ENCODE data around the gene CAVIN3. TPM values are rescaled to one million over a fixed set of nuclear protein-coding genes. Genes with fewer than 3 reads are reported as not detected.

CAVIN3 gene
- total and polyA plus RNA-seq, 9 donors: 28.3 to 43.5 (median 36.6) TPM

DNA sequence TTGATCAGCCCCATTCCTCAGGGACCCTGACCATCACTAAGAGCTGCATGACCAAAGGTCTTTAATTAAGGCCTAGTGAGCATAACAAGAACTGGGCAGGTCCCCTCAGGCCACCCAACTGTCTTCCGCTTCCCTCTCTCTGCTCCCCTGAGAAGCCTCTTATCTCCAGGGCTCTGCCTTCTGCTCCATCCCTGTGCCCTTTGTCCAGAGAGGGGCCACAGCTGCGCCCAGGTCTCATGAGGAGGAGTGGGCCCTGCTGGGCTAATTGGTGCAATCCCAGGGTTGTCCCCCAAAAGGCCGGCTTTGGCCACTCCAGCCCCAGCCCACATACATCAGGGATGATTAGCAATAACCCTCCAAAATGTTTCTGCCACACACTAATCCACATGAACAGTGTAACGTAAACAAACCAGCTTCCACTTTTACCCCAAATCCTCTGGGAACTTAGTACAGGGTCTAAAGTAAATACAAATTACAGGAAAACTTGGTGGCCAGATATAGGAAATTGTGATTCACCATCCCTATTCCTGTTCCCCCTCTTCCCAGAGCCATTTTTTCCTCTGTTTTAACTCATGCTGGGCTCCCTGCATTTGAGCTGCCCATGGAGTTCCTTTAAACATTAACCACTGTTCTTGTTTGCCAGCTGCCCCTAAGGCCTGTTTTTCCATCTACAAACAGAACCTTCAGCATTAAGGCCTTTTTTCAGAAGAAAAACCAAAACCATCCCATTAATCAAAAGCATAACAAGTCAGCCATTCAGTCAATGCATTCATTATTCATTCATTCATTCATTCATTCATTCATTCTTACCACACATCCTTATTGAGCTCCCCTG is 34.6 kb upstream of the CAVIN3 start:
- 17% methylated on average over 1 of the region's 4 CpGs for WGBS (ENCODE audit: insufficient coverage)
- H3K4me1 ChIP-seq (ENCODE audit: control insufficient read depth, insufficient read depth, low read length): no peaks in the 10 kb centered on the region
- H3K36me3 ChIP-seq (ENCODE audit: control insufficient read depth, insufficient read depth, low read length): no peaks in the 10 kb centered on the region
- no peaks in the 10 kb centered on the region for H3K9me3 ChIP-seq (replicated peaks; ENCODE audit: control insufficient read depth, low read depth, low read length)
- H3K27ac ChIP-seq (ENCODE audit: low read length): no peak overlapping the region
- H3K27me3 ChIP-seq (ENCODE audit: control insufficient read depth, insufficient read depth, low read length): no peaks in the 10 kb centered on the region
- H3K4me3 ChIP-seq (ENCODE audit: low read length): no peak overlapping the region
- no peak for DNase-seq

GRCh38 chr11:6353367-6353987 is 33.2 kb upstream of the CAVIN3 start:
- peak; percentile 61 for DNase-seq
- H3K27me3 ChIP-seq (ENCODE audit: control insufficient read depth, insufficient read depth, low read length): no peaks in the 10 kb centered on the region
- H3K36me3 ChIP-seq (ENCODE audit: control insufficient read depth, insufficient read depth, low read length): no peaks in the 10 kb centered on the region
- 0% methylated on average over 2 of the region's 5 CpGs for WGBS (ENCODE audit: insufficient coverage)
- H3K4me3 ChIP-seq (ENCODE audit: low read length): no peak overlapping the region
- H3K4me1 ChIP-seq (ENCODE audit: control insufficient read depth, insufficient read depth, low read length): no peaks in the 10 kb centered on the region
- H3K27ac ChIP-seq (ENCODE audit: low read length): no peak overlapping the region
- H3K9me3 ChIP-seq (replicated peaks; ENCODE audit: control insufficient read depth, low read depth, low read length): no peaks in the 10 kb centered on the region

- WGBS (ENCODE audit: insufficient coverage): 42% methylated on average over 3 of the region's 5 CpGs
- Histone ChIP-seq H3K4me3 (ENCODE audit: low read length) (no peak overlapping the region), H3K36me3 (ENCODE audit: control insufficient read depth, insufficient read depth, low read length) (no peaks in the 10 kb centered on the region), H3K27me3 (ENCODE audit: control insufficient read depth, insufficient read depth, low read length) (no peaks in the 10 kb centered on the region), H3K4me1 (ENCODE audit: control insufficient read depth, insufficient read depth, low read length) (no peaks in the 10 kb centered on the region), H3K9me3 (replicated peaks; ENCODE audit: control insufficient read depth, low read depth, low read length) (no peaks in the 10 kb centered on the region), H3K27ac (ENCODE audit: low read length) (no peak overlapping the region)
- no peak for DNase-seq
Observed at GRCh38 chr11:6351782-6352382, 31.6 kb upstream of the CAVIN3 start.

DNA sequence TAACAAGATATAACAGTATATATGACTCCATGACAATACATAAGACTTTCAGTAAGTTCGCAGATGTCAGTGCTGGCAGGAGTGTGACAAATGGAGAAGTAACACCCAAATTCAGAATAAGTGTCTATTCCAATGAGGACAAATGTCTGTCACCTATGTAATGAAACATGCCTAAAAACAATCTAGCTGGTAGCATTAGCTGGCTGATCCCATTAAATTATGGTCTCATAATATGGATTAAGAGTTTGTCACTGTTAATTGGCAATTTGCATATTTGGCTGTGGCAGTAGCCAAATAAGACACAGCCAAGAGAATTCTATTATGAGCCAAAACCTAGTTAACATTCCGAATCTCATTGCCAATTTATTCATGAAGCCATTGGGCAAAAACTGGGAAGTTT is 30.2 kb upstream of the CAVIN3 start:
- no peaks in the 10 kb centered on the region for H3K27me3 ChIP-seq (ENCODE audit: control insufficient read depth, insufficient read depth, low read length)
- no peak for DNase-seq
- H3K4me1 ChIP-seq (ENCODE audit: control insufficient read depth, insufficient read depth, low read length): no peaks in the 10 kb centered on the region
- no CpG with 5 or more reads among the region's 2 CpGs for WGBS (ENCODE audit: insufficient coverage)
- no peaks in the 10 kb centered on the region for H3K36me3 ChIP-seq (ENCODE audit: control insufficient read depth, insufficient read depth, low read length)
- H3K4me3 ChIP-seq (ENCODE audit: low read length): no peak overlapping the region
- no peaks in the 10 kb centered on the region for H3K9me3 ChIP-seq (replicated peaks; ENCODE audit: control insufficient read depth, low read depth, low read length)
- no peak overlapping the region for H3K27ac ChIP-seq (ENCODE audit: low read length)

DNA sequence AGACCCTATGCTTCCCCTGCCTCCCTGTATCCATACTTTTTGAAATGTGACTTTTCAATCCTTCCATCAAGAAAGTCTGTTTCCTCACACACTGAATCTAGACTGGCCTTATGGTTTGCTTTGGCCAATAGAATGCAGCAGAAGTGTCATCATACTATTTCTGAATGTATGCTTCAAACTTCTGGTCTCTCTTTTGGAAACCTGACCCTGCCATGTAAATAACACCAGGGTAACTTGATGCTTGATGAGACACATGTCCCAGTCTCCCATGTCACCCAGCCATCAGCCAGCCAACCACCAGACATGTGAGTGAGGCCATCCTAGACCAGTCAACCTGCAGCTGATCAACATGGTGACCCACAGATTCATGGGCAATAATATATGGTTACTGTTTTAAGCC is 29.7 kb upstream of the CAVIN3 start:
- Histone ChIP-seq H3K4me3 (ENCODE audit: low read length) (no peak overlapping the region), H3K36me3 (ENCODE audit: control insufficient read depth, insufficient read depth, low read length) (no peaks in the 10 kb centered on the region), H3K27ac (ENCODE audit: low read length) (no peak overlapping the region), H3K27me3 (ENCODE audit: control insufficient read depth, insufficient read depth, low read length) (no peaks in the 10 kb centered on the region), H3K4me1 (ENCODE audit: control insufficient read depth, insufficient read depth, low read length) (no peaks in the 10 kb centered on the region), H3K9me3 (replicated peaks; ENCODE audit: control insufficient read depth, low read depth, low read length) (no peaks in the 10 kb centered on the region)
- DNase-seq: no peak

DNA sequence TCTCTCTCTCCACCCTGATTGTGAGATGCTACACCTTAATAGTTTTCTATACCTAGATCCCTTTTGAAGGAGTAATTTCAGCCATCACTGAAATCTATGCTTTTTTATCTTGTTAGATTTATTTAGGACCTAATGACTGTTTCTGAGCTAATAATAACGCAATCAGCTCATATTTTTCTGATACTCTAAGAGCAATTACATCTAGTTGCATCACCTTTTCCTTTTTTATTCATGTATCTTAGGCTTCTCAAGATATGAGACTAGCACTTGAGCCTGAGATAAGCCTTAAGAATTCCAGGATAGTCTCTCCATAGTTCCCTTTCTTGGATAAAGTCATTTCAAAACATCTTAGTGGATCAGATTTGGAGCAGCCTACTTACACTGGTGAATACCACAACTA is 25.1 kb upstream of the CAVIN3 start:
- WGBS (ENCODE audit: insufficient coverage): no CpG with 5 or more reads among the region's 1 CpG
- H3K4me1 ChIP-seq (ENCODE audit: control insufficient read depth, insufficient read depth, low read length): no peaks in the 10 kb centered on the region
- no peak overlapping the region for H3K27ac ChIP-seq (ENCODE audit: low read length)
- no peaks in the 10 kb centered on the region for H3K36me3 ChIP-seq (ENCODE audit: control insufficient read depth, insufficient read depth, low read length)
- no peak for DNase-seq
- H3K27me3 ChIP-seq (ENCODE audit: control insufficient read depth, insufficient read depth, low read length): no peaks in the 10 kb centered on the region
- H3K4me3 ChIP-seq (ENCODE audit: low read length): no peak overlapping the region
- no peaks in the 10 kb centered on the region for H3K9me3 ChIP-seq (replicated peaks; ENCODE audit: control insufficient read depth, low read depth, low read length)

DNA sequence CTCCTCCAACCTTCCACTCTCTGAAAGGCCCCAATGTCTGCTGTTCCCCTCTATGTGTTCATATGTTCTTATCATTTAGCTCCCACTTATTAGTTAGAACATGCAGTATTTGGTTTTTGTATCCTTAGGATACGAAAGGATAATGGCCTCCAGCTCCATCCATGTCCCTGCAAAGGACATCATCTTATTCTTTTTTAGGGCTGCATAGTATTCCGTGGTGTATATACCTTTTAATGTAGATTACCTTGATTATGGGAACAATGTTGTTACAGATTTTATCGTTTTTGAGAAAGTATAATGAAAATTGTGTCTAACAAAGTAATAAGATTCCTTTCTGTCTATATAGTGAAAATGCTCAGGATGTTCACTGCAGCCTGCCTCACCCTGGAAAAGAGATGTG is 16.0 kb upstream of the CAVIN3 start:
- peaks cover 4% of the 10 kb centered on the region for H3K4me1 ChIP-seq (ENCODE audit: control insufficient read depth, insufficient read depth, low read length)
- no CpG with 5 or more reads among the region's 3 CpGs for WGBS (ENCODE audit: insufficient coverage)
- H3K36me3 ChIP-seq (ENCODE audit: control insufficient read depth, insufficient read depth, low read length): no peaks in the 10 kb centered on the region
- H3K27ac ChIP-seq (ENCODE audit: low read length): no peak overlapping the region
- no peaks in the 10 kb centered on the region for H3K9me3 ChIP-seq (replicated peaks; ENCODE audit: control insufficient read depth, low read depth, low read length)
- DNase-seq: no peak
- no peak overlapping the region for H3K4me3 ChIP-seq (ENCODE audit: low read length)
- H3K27me3 ChIP-seq (ENCODE audit: control insufficient read depth, insufficient read depth, low read length): no peaks in the 10 kb centered on the region

DNA sequence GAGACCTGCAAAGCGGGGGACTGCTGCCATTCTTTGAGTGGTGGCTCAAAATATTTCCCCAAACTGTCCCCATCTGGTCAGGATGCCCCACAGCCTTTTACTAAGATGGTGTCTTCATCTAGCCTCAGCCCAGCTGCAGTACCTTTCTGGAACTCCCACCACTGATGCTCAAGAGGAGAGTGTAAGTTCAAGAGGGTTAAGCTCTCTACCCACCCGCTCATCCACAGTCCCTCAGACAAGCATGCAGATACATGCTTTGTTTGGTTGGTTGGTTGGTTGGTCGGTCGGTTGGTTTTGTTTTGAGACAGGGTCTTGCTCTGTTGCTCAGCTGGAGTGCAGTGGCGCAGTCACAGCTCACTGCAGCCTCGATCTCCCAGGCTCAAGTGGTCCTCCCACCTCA is 14.5 kb upstream of the CAVIN3 start:
- no peaks in the 10 kb centered on the region for H3K27me3 ChIP-seq (ENCODE audit: control insufficient read depth, insufficient read depth, low read length)
- WGBS (ENCODE audit: insufficient coverage): no CpG with 5 or more reads among the region's 6 CpGs
- no peaks in the 10 kb centered on the region for H3K36me3 ChIP-seq (ENCODE audit: control insufficient read depth, insufficient read depth, low read length)
- H3K4me3 ChIP-seq (ENCODE audit: low read length): no peak overlapping the region
- DNase-seq: no peak
- H3K27ac ChIP-seq (ENCODE audit: low read length): no peak overlapping the region
- H3K4me1 ChIP-seq (ENCODE audit: control insufficient read depth, insufficient read depth, low read length): peaks cover 4% of the 10 kb centered on the region
- no peaks in the 10 kb centered on the region for H3K9me3 ChIP-seq (replicated peaks; ENCODE audit: control insufficient read depth, low read depth, low read length)

- Histone ChIP-seq H3K27me3 (ENCODE audit: control insufficient read depth, insufficient read depth, low read length) (no peaks in the 10 kb centered on the region), H3K27ac (ENCODE audit: low read length) (no peak overlapping the region), H3K9me3 (replicated peaks; ENCODE audit: control insufficient read depth, low read depth, low read length) (no peaks in the 10 kb centered on the region), H3K4me3 (ENCODE audit: low read length) (no peak overlapping the region), H3K36me3 (ENCODE audit: control insufficient read depth, insufficient read depth, low read length) (no peaks in the 10 kb centered on the region), H3K4me1 (ENCODE audit: control insufficient read depth, insufficient read depth, low read length) (peaks cover 4% of the 10 kb centered on the region)
- DNase-seq: peak; percentile 35
- WGBS (ENCODE audit: insufficient coverage): no CpG with 5 or more reads among the region's 2 CpGs
Observed at GRCh38 chr11:6333095-6333494, 12.8 kb upstream of the CAVIN3 start.

DNA sequence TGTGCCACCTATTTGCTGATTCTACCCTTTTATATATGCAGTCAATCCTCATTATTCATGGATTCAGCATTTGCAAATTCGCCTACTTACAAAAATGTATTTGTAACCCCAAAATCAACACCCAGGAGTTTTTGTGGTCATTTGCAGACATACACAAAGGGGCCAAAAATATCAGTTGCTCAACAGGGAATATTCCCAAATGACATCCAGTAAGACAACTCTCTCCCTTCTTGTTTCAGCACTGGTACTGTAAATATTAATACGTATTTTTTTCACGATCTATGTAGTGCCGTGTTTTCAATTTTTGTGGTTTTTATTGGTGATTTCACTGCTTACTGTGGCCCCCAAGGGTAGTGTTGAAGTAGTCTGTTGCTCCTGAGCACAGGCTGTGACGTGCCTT is 11.8 kb upstream of the CAVIN3 start:
- 100% methylated on average over 1 of the region's 5 CpGs for WGBS (ENCODE audit: insufficient coverage)
- Histone ChIP-seq H3K27me3 (ENCODE audit: control insufficient read depth, insufficient read depth, low read length) (no peaks in the 10 kb centered on the region), H3K4me3 (ENCODE audit: low read length) (no peak overlapping the region), H3K4me1 (ENCODE audit: control insufficient read depth, insufficient read depth, low read length) (peaks cover 4% of the 10 kb centered on the region), H3K27ac (ENCODE audit: low read length) (no peak overlapping the region), H3K9me3 (replicated peaks; ENCODE audit: control insufficient read depth, low read depth, low read length) (no peaks in the 10 kb centered on the region), H3K36me3 (ENCODE audit: control insufficient read depth, insufficient read depth, low read length) (no peaks in the 10 kb centered on the region)
- no peak for DNase-seq
